NK-92 (cell line): ENCODE results near the gene DHRS3.
"Not testable (repeated sequence)": the region's sequence is repeated elsewhere in the genome, so short reads cannot be mapped to it uniquely, and the experiment has no call there.

Experiments used
- DNase-seq: peaks from one replicate; lab custom pipeline; 2025; ENCODE audit not compliant: unreplicated experiment; lab: John Stamatoyannopoulos, UW

DHRS3 gene

GRCh38 chr1:12540580-12541273, 77.3 kb downstream of the DHRS3 start:
- no peak for DNase-seq

DNA sequence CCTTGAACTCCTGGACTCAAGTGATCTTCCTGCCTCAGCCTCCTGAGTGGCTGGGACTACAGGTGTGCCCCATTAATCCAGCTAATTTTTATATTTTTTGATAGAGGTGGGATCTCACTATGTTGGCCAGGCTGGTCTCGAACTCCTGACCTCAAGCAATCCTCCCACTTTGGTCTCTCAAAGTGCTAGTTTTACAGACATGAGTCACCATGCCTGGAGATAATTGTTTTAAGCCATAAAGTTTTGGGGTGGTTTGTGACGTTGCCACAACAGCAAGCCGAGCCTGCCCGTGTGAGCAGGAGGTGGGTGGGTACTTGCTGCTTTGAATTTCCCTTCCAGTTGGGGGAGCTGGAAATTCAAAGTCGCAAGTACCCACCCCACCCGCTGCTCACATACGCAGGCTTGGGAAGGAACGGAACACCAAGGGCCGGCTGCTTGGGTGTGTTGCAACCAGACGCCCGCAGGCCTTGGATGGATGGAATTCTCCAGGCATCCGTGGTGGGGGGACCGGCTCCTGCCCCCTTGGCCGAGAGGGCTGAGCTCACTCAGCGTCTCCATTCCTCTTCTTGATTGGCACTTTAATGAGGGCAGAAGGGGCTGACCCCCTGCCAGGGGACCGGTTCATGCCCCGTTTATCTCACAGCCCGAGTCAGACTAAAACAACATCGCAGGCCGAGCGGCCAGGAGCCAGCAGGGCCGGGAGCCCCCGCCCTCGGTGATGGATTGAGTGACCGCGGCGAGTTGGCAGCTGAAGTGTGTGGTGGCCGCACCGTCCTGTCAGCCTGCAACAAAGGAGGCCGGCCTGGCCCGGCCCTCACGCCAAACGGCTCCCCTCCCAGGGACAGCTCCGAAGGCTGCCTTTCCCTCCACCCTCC, 78.1 kb downstream of the DHRS3 start:
- DNase-seq: no peak

- DNase-seq: no peak
These were observed 78.7 kb downstream of the DHRS3 start for GRCh38 chr1:12539320-12539704.

DNA sequence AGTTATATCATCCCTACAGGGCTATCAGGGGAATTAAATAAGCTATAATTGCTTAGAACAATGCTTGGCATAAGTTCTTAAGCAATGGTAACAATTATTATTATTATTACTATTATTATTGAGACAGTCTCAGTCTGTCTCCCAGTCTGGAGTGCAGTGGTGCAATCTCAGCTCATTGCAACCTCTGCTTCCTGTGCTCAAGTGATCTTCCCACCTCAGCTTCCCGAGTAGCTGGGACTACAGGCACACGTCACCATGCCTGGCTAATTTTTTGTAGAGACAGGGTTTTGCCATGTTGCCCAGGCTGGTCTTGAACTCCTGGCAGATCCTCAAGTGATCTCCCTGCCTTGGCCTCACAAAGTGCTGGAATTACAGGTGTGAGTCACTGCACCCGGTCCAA, 79.5 kb downstream of the DHRS3 start:
- not testable (repeated sequence) for DNase-seq

DNA sequence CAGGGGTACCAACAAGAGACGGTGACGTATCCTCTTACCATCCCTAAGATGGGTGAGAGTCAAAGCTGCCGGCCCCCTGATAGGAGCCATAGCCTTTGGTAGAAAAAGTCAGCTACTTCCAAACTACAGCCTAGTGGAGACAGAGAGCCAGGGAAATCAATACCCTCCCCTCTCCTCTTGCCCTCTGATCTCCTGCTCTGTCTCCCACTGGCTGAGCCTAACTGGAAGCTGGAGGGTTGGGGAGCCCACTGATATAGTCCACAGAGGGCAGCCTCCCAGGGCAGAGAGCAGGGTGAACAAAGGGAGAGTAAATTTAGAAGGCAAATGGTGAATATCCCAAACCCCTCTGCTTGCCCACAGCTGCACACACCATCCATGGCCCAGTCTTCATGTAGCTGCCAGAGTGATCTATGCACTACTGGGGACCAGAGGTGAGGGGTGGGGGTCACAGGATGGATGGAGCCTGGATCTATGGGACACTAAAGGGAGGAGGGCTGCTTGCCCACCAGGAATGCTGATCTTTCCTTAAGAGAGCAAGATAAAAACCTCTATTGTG, 80.0 kb downstream of the DHRS3 start:
- DNase-seq: no peak

- no peak for DNase-seq
These were observed 80.7 kb downstream of the DHRS3 start for GRCh38 chr1:12537294-12537693.

GRCh38 chr1:12536023-12536639, 81.9 kb downstream of the DHRS3 start:
- DNase-seq: no peak

- no peak for DNase-seq
These were observed 85.3 kb downstream of the DHRS3 start for GRCh38 chr1:12532405-12533315.

DNA sequence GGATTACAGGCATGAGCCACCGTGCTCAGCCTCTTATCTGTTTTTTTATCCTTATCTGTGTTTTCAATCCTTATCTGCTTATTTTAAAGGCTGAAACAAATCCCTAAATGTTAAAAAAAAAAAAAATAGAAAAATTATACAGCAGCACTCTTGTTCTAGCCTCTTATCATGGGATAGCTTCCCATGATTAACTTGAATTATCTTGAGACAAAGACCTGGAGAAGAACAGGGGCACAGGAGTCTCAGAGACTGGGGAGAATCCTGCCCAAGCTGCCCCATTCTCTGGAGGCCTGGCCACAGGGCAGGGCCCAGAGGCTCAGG, 86.9 kb downstream of the DHRS3 start:
- DNase-seq: no peak

GRCh38 chr1:12530462-12531178, 87.4 kb downstream of the DHRS3 start:
- no peak for DNase-seq

DNA sequence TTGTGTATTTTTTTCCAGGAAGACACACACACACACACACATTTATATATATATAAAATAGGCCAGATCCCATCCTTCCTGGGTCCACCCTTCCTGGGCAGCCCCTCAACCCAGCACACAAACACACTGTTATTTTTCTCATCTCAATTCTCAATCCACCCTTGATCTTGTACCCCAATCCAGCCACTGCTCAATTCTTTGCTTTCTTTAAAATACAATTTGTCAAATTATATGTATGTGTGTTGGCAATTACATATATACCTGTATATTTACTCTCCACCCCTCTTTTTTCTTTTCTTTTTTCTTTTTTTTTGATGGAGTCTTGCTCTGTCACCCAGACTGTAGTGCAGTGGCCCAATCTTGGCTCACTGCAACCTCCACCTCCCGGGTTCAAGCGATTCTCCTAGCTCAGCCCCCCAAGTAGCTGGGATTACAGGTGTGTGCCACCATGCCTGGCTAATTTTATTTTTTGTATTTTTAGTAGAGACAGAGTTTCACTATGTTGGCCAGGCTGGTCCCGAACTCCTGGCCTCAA, 88.3 kb downstream of the DHRS3 start:
- DNase-seq: no peak

GRCh38 chr1:12528021-12528852, 89.8 kb downstream of the DHRS3 start:
- no peak for DNase-seq

DNA sequence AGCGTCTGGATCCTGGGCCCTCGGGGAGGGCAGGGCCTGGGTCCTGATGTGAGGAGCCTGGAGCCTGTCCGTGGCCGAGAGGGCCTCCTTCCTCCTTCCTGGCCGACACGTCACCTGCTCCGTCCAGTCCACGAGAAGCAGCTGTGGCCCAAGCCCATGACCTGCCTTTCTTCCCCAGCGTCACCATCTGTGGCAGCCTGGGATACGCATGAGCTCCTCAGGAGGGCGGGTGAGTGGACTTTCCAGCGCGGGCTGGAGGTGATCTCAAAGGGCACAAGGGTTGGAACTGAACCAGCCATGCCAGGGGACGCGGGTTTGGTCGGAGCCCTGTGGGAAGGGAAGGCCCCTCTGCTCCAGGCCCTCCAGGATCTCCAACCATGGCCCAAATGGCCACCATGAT, 90.4 kb downstream of the DHRS3 start:
- DNase-seq: no peak

GRCh38 chr1:12525311-12526181, 92.5 kb downstream of the DHRS3 start:
- DNase-seq: no peak

DNA sequence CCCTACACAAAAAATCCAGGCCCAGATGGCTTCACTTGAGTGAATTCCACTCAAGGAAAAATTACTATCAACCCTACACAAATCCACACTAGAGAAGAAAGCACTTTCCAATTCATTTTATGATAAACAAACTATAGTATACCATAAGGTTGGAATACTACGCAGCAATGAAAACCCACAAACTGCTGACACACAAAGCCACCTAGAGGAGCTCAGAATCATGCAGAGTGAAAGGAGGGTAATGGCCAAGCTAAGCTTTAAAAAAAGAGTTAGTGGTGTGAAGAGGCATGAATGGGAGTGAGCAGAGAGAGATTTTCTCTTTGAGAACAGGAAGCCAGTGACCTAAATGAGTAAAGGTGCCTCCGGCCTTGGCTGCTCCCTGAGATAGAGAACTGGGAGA, 93.7 kb downstream of the DHRS3 start:
- no peak for DNase-seq

- DNase-seq: not testable (repeated sequence)
These were observed 95.2 kb downstream of the DHRS3 start for GRCh38 chr1:12522780-12523179.

GRCh38 chr1:12521096-12521495, 96.9 kb downstream of the DHRS3 start:
- DNase-seq: no peak
